H1 (cell line): ENCODE data around the gene PCDH11Y. TPM values are rescaled to one million over a fixed set of nuclear protein-coding genes. Genes with fewer than 3 reads are reported as not detected.
"Not testable (repeated sequence)": the region's sequence is repeated elsewhere in the genome, so short reads cannot be mapped to it uniquely, and the experiment has no call there.

Experiments
- CTCF ChIA-PET: fragments of 300-600 bp; sonication (Branson Sonifier 250); formaldehyde crosslinking; loops from one replicate; lab custom pipeline; 2021; ENCODE audit not compliant: partially characterized antibody; lab: Charles Lee
- POLR2A ChIA-PET: fragments of 300-600 bp; sonication (Branson Sonifier 250); formaldehyde crosslinking; loops from one replicate; lab custom pipeline; 2021; ENCODE audit warnings: inconsistent platforms; ENCODE audit not compliant: partially characterized antibody; lab: Charles Lee
- DNase-seq, 2 experiments: peaks; one replicate each; pipeline versions ENCODE4 v3.0.0 to v3.0.0-alpha.2; 2010 to 2022; ENCODE audit warnings: low spot score in 2 of 2, low read depth in 1 of 2, mixed read lengths in 1 of 2
- FAIRE-seq: peaks from 2 replicates; lab custom pipeline; 2011; peaks lifted over from hg19 to GRCh38; lab: Jason Lieb, UNC
- H2AFZ ChIP-seq: 2 replicates; pipeline ENCODE4 v1.8.1; 2012; ENCODE audit warnings: low read length, inconsistent platforms
- H2AK5ac ChIP-seq: 2 replicates; pipeline ENCODE4 v1.6.1; 2013; ENCODE audit warnings: low read depth, low read length
- H2BK120ac ChIP-seq: replicated peaks from 2 replicates; pipeline ENCODE3; 2013; ENCODE audit warnings: low read depth, low read length, inconsistent platforms
- H2BK12ac ChIP-seq: 2 replicates; pipeline ENCODE4 v1.6.1; 2013; ENCODE audit warnings: low read depth, low read length
- H2BK15ac ChIP-seq: 2 replicates; pipeline ENCODE4 v1.6.1; 2013; ENCODE audit warnings: low read length
- H2BK20ac ChIP-seq: 2 replicates; pipeline ENCODE4 v1.6.1; 2013; ENCODE audit warnings: low read length
- H2BK5ac ChIP-seq: 2 replicates; pipeline ENCODE4 v1.6.1; 2013; ENCODE audit warnings: low read depth, low read length
- H3K14ac ChIP-seq: 2 replicates; pipeline ENCODE4 v1.6.1; 2013; ENCODE audit warnings: inconsistent platforms; ENCODE audit not compliant: insufficient read length
- H3K18ac ChIP-seq: 2 replicates; pipeline ENCODE4 v1.6.1; 2013; ENCODE audit warnings: low read length; ENCODE audit errors: extremely low read depth
- H3K23ac ChIP-seq: 2 replicates; pipeline ENCODE4 v1.6.1; 2013; ENCODE audit warnings: inconsistent platforms; ENCODE audit not compliant: insufficient read length
- H3K23me2 ChIP-seq: 2 replicates; pipeline ENCODE4 v1.6.1; 2013; ENCODE audit warnings: low read depth, low read length
- H3K27ac ChIP-seq: 2 replicates; pipeline ENCODE4 v1.6.1; 2011; ENCODE audit warnings: low read depth, low read length, inconsistent platforms
- H3K27me3 ChIP-seq, 4 experiments: replicated peaks in 1 of 4; 1 replicate in 1 of 4; 2 replicates in 3 of 4; pipeline versions ENCODE4 v1.6.1 to v1.8.1; 2011 to 2013; ENCODE audit warnings: low read length in 3 of 4, mild to moderate bottlenecking in 3 of 4, inconsistent platforms in 2 of 4, mixed read lengths in 2 of 4, moderate library complexity in 1 of 4; ENCODE audit not compliant: control insufficient read depth in 3 of 4, insufficient read depth in 3 of 4; ENCODE audit errors: extremely low read depth in 1 of 4
- H3K36me3 ChIP-seq, 4 experiments: 2 replicates each; pipeline versions ENCODE4 v1.6.1 to v1.8.1; 2011 to 2013; ENCODE audit warnings: mild to moderate bottlenecking in 4 of 4, low read length in 3 of 4, moderate library complexity in 2 of 4, control low read depth in 1 of 4, inconsistent platforms in 1 of 4; ENCODE audit not compliant: insufficient read depth in 4 of 4, control insufficient read depth in 2 of 4
- H3K4ac ChIP-seq: replicated peaks from 2 replicates; pipeline ENCODE3; 2013; ENCODE audit warnings: low read length, low read depth, mixed read lengths, inconsistent platforms; ENCODE audit not compliant: insufficient read length
- H3K4me1 ChIP-seq, 4 experiments: replicated peaks in 1 of 4; 1 replicate in 1 of 4; 2 replicates in 3 of 4; pipeline versions ENCODE4 v1.6.1 to v1.8.1; 2011 to 2013; ENCODE audit warnings: low read length in 3 of 4, inconsistent platforms in 2 of 4, mixed read lengths in 1 of 4; ENCODE audit not compliant: insufficient read depth in 4 of 4, control insufficient read depth in 3 of 4
- H3K4me2 ChIP-seq, 2 experiments: 2 replicates each; pipeline versions ENCODE4 v1.6.1 to v1.8.1; 2011 to 2013; ENCODE audit warnings: low read depth in 2 of 2, low read length in 2 of 2, control low read depth in 1 of 2, inconsistent platforms in 1 of 2, mild to moderate bottlenecking in 1 of 2; ENCODE audit not compliant: insufficient read depth in 1 of 2
- H3K4me3 ChIP-seq, 4 experiments: fragments of 200-600, 300-600 bp in 1 of 4; sonication (generic), shearing (Covaris generic), sonication (Bioruptor Twin) in 1 of 4; 2 replicates each; pipeline versions ENCODE4 v1.5.1 to v1.8.1; 2011 to 2016; ENCODE audit warnings: low read length in 4 of 4, low read depth in 3 of 4, control low read depth in 2 of 4, inconsistent platforms in 2 of 4, mild to moderate bottlenecking in 2 of 4, mixed read lengths in 1 of 4, moderate library complexity in 1 of 4; ENCODE audit not compliant: insufficient read depth in 2 of 4; ENCODE audit errors: extremely low read depth in 1 of 4
- H3K56ac ChIP-seq: replicated peaks from 2 replicates; pipeline ENCODE3; 2013; ENCODE audit warnings: low read depth, mild to moderate bottlenecking, mixed read lengths, low read length, inconsistent platforms; ENCODE audit not compliant: insufficient read length
- H3K79me1 ChIP-seq: 2 replicates; pipeline ENCODE4 v1.6.1; 2013; ENCODE audit warnings: low read depth, low read length, control low read depth
- H3K79me2 ChIP-seq, 2 experiments: 2 replicates each; pipeline versions ENCODE4 v1.6.1 to v1.8.1; 2012 to 2013; ENCODE audit warnings: low read length in 2 of 2, mild to moderate bottlenecking in 2 of 2, inconsistent platforms in 1 of 2; ENCODE audit not compliant: insufficient read depth in 2 of 2, control insufficient read depth in 1 of 2
- H3K9ac ChIP-seq, 4 experiments: replicated peaks in 1 of 4; 1 replicate in 1 of 4; 2 replicates in 3 of 4; pipeline versions ENCODE4 v1.6.1 to v1.8.1; 2011 to 2013; ENCODE audit warnings: low read depth in 3 of 4, low read length in 3 of 4, control low read depth in 2 of 4, mild to moderate bottlenecking in 2 of 4, moderate library complexity in 2 of 4, inconsistent platforms in 1 of 4; ENCODE audit errors: extremely low read depth in 1 of 4
- H3K9me3 ChIP-seq, 2 experiments: 2 replicates each; pipeline versions ENCODE4 v1.6.1 to v1.8.1; 2012 to 2013; ENCODE audit warnings: mild to moderate bottlenecking in 2 of 2, moderate library complexity in 2 of 2, control low read depth in 1 of 2, inconsistent platforms in 1 of 2, low read depth in 1 of 2, low read length in 1 of 2, mixed read lengths in 1 of 2; ENCODE audit not compliant: insufficient read depth in 2 of 2
- H4K20me1 ChIP-seq, 2 experiments: replicated peaks in 1 of 2; 2 replicates each; pipeline versions ENCODE3 to v1.8.1; 2011 to 2013; ENCODE audit warnings: inconsistent platforms in 2 of 2, low read length in 2 of 2, mild to moderate bottlenecking in 1 of 2; ENCODE audit not compliant: insufficient read depth in 2 of 2, control insufficient read depth in 1 of 2
- H4K5ac ChIP-seq: 2 replicates; pipeline ENCODE4 v1.6.1; 2013; ENCODE audit warnings: low read length, low read depth, mixed read lengths, inconsistent platforms; ENCODE audit not compliant: insufficient read length
- H4K8ac ChIP-seq: 2 replicates; pipeline ENCODE4 v1.8.0; 2013; ENCODE audit warnings: mild to moderate bottlenecking, moderate library complexity, low read length, inconsistent platforms; ENCODE audit not compliant: insufficient read depth; ENCODE audit errors: extremely low read depth
- H4K91ac ChIP-seq: replicated peaks from 2 replicates; pipeline ENCODE3; 2013; ENCODE audit warnings: low read length, mixed read lengths, inconsistent platforms; ENCODE audit not compliant: insufficient read length
- CTCF ChIP-seq, 3 experiments: IDR thresholded peaks; 1 replicate in 2 of 3; 2 replicates in 1 of 3; pipeline versions ENCODE4 v1.5.1 to v1.6.1; 2011; ENCODE audit warnings: low read length in 3 of 3, mild to moderate bottlenecking in 3 of 3, inconsistent platforms in 2 of 3, low read depth in 1 of 3, moderate library complexity in 1 of 3; ENCODE audit not compliant: insufficient read depth in 1 of 3; ENCODE audit errors: control extremely low read depth in 1 of 3
- RAD21 ChIP-seq, 2 experiments: IDR thresholded peaks in 1 of 2; conservative IDR thresholded peaks in 1 of 2; 2 replicates each; pipeline ENCODE4 v1.6.1; 2011; ENCODE audit warnings: low read depth in 2 of 2, low read length in 2 of 2, improper control_type of control experiment in 1 of 2, inconsistent platforms in 1 of 2, mild to moderate bottlenecking in 1 of 2, moderate library complexity in 1 of 2
- WGBS, 2 experiments: shearing (Covaris generic) in 1 of 2; methylation state at CpG; one replicate each; pipeline versions ENCODE4 v1.1.6 to v1.1.7; 2013 to 2015; ENCODE audit warnings: low lambda C conversion rate in 2 of 2, mixed read lengths in 2 of 2, inconsistent platforms in 1 of 2, low coverage in 1 of 2, missing lambda C conversion rate in 1 of 2; ENCODE audit not compliant: insufficient replicate concordance in 2 of 2, insufficient coverage in 1 of 2, insufficient read length in 1 of 2; ENCODE audit errors: extremely low coverage in 1 of 2, missing lambda C conversion rate in 1 of 2; 5-methylcytosine and 5-hydroxymethylcytosine counted together
- polyA plus RNA-seq, 7 experiments: library from polyadenylated mRNA; depleted of rRNA in 3 of 7; stranded (reverse) in 5 of 7; unstranded in 2 of 7; fragments of >200 nt in 5 of 7; fragments of 200-250 nt in 2 of 7; gene quantifications; 1 replicate in 5 of 7; 2 replicates in 1 of 7; 4 replicates in 1 of 7; pipeline versions ENCODE4 v1.2.1 to v1.2.3, GENCODE V29; 2011 to 2013; ENCODE audit warnings: missing spikeins in 2 of 7, mixed read lengths in 2 of 7
- total RNA-seq: library from RNA; stranded (reverse); fragmentation: NEBNext Ultra II Directional; extraction: Animal tissue kit (Norgen Biotek cat#: 25700); gene quantifications from 2 replicates; pipeline ENCODE4 v1.2.1, GENCODE V29; 2021

PCDH11Y gene
- total and polyA plus RNA-seq, 2 of the 8 experiments (the other 6 are each of a cell fraction or from before 2014, with no cell fraction given): 0.86 to 9.3 TPM

GRCh38 chrY:5761403-5761802, 761.3 kb downstream of the PCDH11Y start:
- H3K4ac ChIP-seq, H3K14ac ChIP-seq, CTCF ChIA-PET, H3K23ac ChIP-seq, H3K27ac ChIP-seq, POLR2A ChIA-PET, H2BK12ac ChIP-seq, H4K20me1 ChIP-seq, H2BK5ac ChIP-seq, H3K36me3 ChIP-seq, H2AK5ac ChIP-seq, H3K4me1 ChIP-seq, H3K4me3 ChIP-seq, H3K18ac ChIP-seq, H2AFZ ChIP-seq, H4K5ac ChIP-seq, H3K56ac ChIP-seq, FAIRE-seq, H2BK20ac ChIP-seq, H3K9me3 ChIP-seq, H3K79me2 ChIP-seq, H4K91ac ChIP-seq, H3K23me2 ChIP-seq, H3K4me2 ChIP-seq, H3K27me3 ChIP-seq, H2BK15ac ChIP-seq, H3K79me1 ChIP-seq, H4K8ac ChIP-seq, H2BK120ac ChIP-seq, DNase-seq, H3K9ac ChIP-seq: not testable (repeated sequence)
- WGBS, 2 experiments: 57% methylated on average over 1 of the region's 3 CpGs; no CpG with 5 or more reads in 1 of the 2 experiments
- TF ChIP-seq RAD21 (IDR thresholded peaks at IDR 0.05 in 1 of 2, conservative IDR thresholded peaks at IDR 0.05 in 1 of 2; ENCODE audit: low read depth in 2 of 2, low read length in 2 of 2) (peak; percentile 31 to 39), CTCF (IDR thresholded peaks at IDR 0.05; ENCODE audit: control extremely low read depth in 1 of 3, insufficient read depth in 1 of 3, low read depth in 1 of 3, low read length in 3 of 3) (peak in 2 of 3 experiments; percentile 7 to 22; a peak in 3 of 4 replicates)
